K562 (cell line): ENCODE measurements around the gene CHST8. TPM values are rescaled to one million over a fixed set of nuclear protein-coding genes. Genes with fewer than 3 reads are reported as not detected.

Experiments
- ATAC-seq: fragments of 200-7000 bp; cut with Tn5 transposase; 3 replicates; pipeline ENCODE4 v1.9.1; 2020; ENCODE audit warnings: moderate library complexity
- BruUV-seq: library from RNA; stranded (reverse); fragments of 400-500 nt; replicated peaks from 2 replicates; lab custom pipeline; 2021; lab: Mats Ljungman, UMichigan
- CTCF ChIA-PET: fragments of 300-600 bp; formaldehyde crosslinking; extraction: SDS; loops from one replicate; lab custom pipeline; 2021; ENCODE audit warnings: low intra/inter-chr PET ratio; lab: Yijun Ruan, JAX
- POLR2A ChIA-PET: fragments of 300-600, 350-650 bp; sonication (Branson Sonifier 250); formaldehyde crosslinking; extraction: SDS; loops from one replicate; lab custom pipeline; 2021; ENCODE audit warnings: antibody characterized with exemption, inconsistent platforms; lab: Yijun Ruan, JAX
- DNase-seq, 4 experiments: peaks; one replicate each; pipeline versions ENCODE4 v3.0.0 to v3.0.0-alpha.2; 2011 to 2018; ENCODE audit warnings: low spot score in 3 of 4, mixed read lengths in 3 of 4; ENCODE audit errors: extremely low read depth in 1 of 4
- FAIRE-seq: peaks from 2 replicates; lab custom pipeline; 2011; peaks lifted over from hg19 to GRCh38; lab: Jason Lieb, UNC
- H2AFZ ChIP-seq: 2 replicates; pipeline ENCODE4 v1.6.0; 2011; ENCODE audit warnings: low read depth, low read length, control low read depth, inconsistent platforms
- H3K27ac ChIP-seq: fragments of 200-600 bp; 3 replicates; pipeline ENCODE4 v1.8.0; 2011; ENCODE audit warnings: low read depth, mild to moderate bottlenecking, control low read depth, inconsistent platforms, low read length, moderate library complexity, mixed read lengths; ENCODE audit errors: extremely low read depth
- H3K27me3 ChIP-seq, 2 experiments: fragments of 300-600 bp in 1 of 2; 2 replicates in 1 of 2; 3 replicates in 1 of 2; pipeline versions ENCODE4 v1.6.0 to v1.8.0; 2011; ENCODE audit warnings: inconsistent platforms in 2 of 2, low read length in 2 of 2, mild to moderate bottlenecking in 1 of 2, mixed read lengths in 1 of 2, moderate library complexity in 1 of 2; ENCODE audit not compliant: control insufficient read depth in 2 of 2, insufficient read depth in 2 of 2
- H3K36me3 ChIP-seq: fragments of 300-600 bp; 3 replicates; pipeline ENCODE4 v1.8.0; 2011; ENCODE audit warnings: mild to moderate bottlenecking, low read length, inconsistent platforms; ENCODE audit not compliant: control insufficient read depth, insufficient read depth
- H3K4me1 ChIP-seq, 2 experiments: fragments of 200-600 bp in 1 of 2; replicated peaks in 1 of 2; 2 replicates in 1 of 2; 3 replicates in 1 of 2; pipeline versions ENCODE4 v1.5.1 to v1.8.0; 2011; ENCODE audit warnings: inconsistent platforms in 2 of 2, low read length in 2 of 2, mild to moderate bottlenecking in 1 of 2, mixed read lengths in 1 of 2, moderate library complexity in 1 of 2; ENCODE audit not compliant: control insufficient read depth in 2 of 2, insufficient read depth in 2 of 2
- H3K4me2 ChIP-seq: 2 replicates; pipeline ENCODE4 v1.6.1; 2011; ENCODE audit warnings: low read length, control low read depth, inconsistent platforms, mixed read lengths; ENCODE audit not compliant: insufficient read depth
- H3K4me3 ChIP-seq: fragments of 200-600 bp; sonication (generic), shearing (Covaris generic); 2 replicates; pipeline ENCODE4 v1.5.1; 2016; ENCODE audit warnings: control low read depth, inconsistent platforms
- H3K79me2 ChIP-seq: fragments of 200-600 bp; 3 replicates; pipeline ENCODE4 v1.8.0; 2011; ENCODE audit warnings: low read length, inconsistent platforms; ENCODE audit not compliant: control insufficient read depth, insufficient read depth
- H3K9ac ChIP-seq, 2 experiments: 2 replicates each; pipeline versions ENCODE4 v1.6.0 to v1.6.1; 2011; ENCODE audit warnings: low read depth in 2 of 2, low read length in 2 of 2, control low read depth in 1 of 2, inconsistent platforms in 1 of 2, mild to moderate bottlenecking in 1 of 2, mixed read lengths in 1 of 2; ENCODE audit not compliant: insufficient read depth in 1 of 2
- H3K9me1 ChIP-seq: one replicate; pipeline ENCODE4 v1.6.0; 2011; ENCODE audit warnings: inconsistent platforms, mild to moderate bottlenecking, low read length, moderate library complexity; ENCODE audit not compliant: control insufficient read depth, insufficient read depth
- H3K9me3 ChIP-seq: replicated peaks from 2 replicates; pipeline ENCODE4 v1.5.1; 2011; ENCODE audit warnings: low read depth, low read length, inconsistent platforms; ENCODE audit not compliant: control insufficient read depth, insufficient read depth
- H4K20me1 ChIP-seq: replicated peaks from 2 replicates; pipeline ENCODE4 v1.6.1; 2011; ENCODE audit warnings: low read length, inconsistent platforms, mixed read lengths; ENCODE audit not compliant: control insufficient read depth, insufficient read depth
- ATF3 ChIP-seq, 2 experiments: fragments of 450-650 bp in 1 of 2; sonication (generic) in 1 of 2; formaldehyde crosslinking in 1 of 2; IDR thresholded peaks in 1 of 2; conservative IDR thresholded peaks in 1 of 2; 2 replicates each; pipeline versions ENCODE4 v1.6.1 to v1.8.1; 2016 to 2023; ENCODE audit warnings: mild to moderate bottlenecking in 2 of 2, moderate library complexity in 2 of 2, inconsistent platforms in 1 of 2, missing genetic modification reagents in 1 of 2
- USF2 ChIP-seq: sonication (generic); formaldehyde crosslinking; IDR thresholded peaks from 2 replicates; pipeline ENCODE4 v1.5.0; 2020; ENCODE audit warnings: missing genetic modification reagents
- WGBS: fragments of 100-300 bp; shearing (Covaris generic); methylation state at CpG from one replicate; pipeline ENCODE4 v1.1.6; 2016; ENCODE audit warnings: low coverage, mixed read lengths; ENCODE audit not compliant: insufficient coverage; ENCODE audit errors: missing lambda C conversion rate; 5-methylcytosine and 5-hydroxymethylcytosine counted together
- in situ Hi-C: fragments of 300-500 bp; cut with MboI; formaldehyde crosslinking; loops from 4 replicates; pipeline ENCODE4 v1.15.0; 2018; ENCODE audit warnings: inconsistent platforms, mixed read lengths
- intact Hi-C: fragments of 100-400 bp; cut with micrococcal nuclease; formaldehyde crosslinking; loops from 2 replicates; pipeline ENCODE4 v1.14.2; 2022
- polyA plus RNA-seq, 8 experiments: library from polyadenylated mRNA; depleted of rRNA in 4 of 8; stranded (reverse) in 5 of 8; unstranded in 3 of 8; fragments of >200 nt; fragmentation: Nextera tagmentation in 2 of 8; fragmentation: Illumina TruSeq in 1 of 8; extraction: Ambion mirVana in 2 of 8; extraction: Trizol in 1 of 8; gene quantifications; 2 replicates each; pipeline versions ENCODE4 v1.2.1 to v1.2.3, GENCODE V29; 2011 to 2014; ENCODE audit warnings: inconsistent platforms in 1 of 8, missing spikeins in 1 of 8
- total RNA-seq, 7 experiments: library from RNA; depleted of rRNA in 6 of 7; stranded (reverse); fragments of >200 nt in 6 of 7; fragmentation: Illumina TruSeq in 2 of 7; extraction: Trizol in 2 of 7; gene quantifications; 2 replicates each; pipeline versions ENCODE4 v1.2.1 to v1.2.3, GENCODE V29; 2011 to 2021; ENCODE audit warnings: low replicate concordance in 1 of 7
- TF ChIP-seq, protein P1 (sequence below): sonication (generic); formaldehyde crosslinking; IDR thresholded peaks from 2 replicates; pipeline ENCODE4 v1.9.0; 2022; ENCODE audit warnings: mild to moderate bottlenecking, missing genetic modification reagents

The CHST8 gene
- total and polyA plus RNA-seq, 9 of the 15 experiments (the other 6 are each of a cell fraction or from before 2014, with no cell fraction given): 0.11 TPM; not detected in 8

DNA sequence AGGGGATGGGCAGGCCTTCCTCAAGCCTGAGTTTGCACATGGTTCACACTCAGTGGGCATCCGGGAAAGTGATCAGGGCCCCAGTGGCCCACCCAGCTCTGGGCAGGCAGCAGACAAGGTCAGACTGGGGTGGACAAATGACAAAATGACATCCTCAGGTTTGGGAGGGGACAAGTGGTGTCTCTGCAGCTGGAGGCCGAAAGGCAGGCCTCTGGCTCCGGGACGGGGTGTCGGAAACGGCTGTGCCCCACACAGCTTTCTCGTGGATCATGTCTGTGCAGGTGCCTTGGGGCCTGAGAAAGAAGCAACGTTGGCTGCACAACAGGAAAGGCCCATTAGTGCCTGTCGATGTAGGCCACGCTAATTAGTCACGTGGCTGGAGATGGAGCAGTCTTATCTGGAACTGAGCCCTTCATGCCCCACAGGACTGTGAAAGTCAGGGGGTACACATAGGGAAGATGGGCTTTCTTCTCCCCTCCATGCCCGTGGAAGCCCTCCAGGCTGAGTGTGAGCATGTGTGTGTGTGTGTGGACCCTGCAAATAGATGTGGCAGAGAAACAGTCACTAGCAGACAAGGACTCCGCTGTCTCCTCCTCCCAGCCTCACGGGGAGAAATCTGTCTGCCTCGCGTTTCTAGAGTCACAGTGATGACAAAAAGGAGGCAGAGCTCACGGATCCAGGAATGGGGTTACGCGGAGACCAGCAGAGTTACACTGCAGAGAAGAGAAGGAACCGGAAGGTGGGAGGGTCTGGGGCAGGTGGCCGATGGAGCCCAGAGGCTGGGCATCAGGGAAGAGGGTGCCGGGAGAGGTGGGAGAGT is 44.2 kb downstream of the CHST8 start:
- DNase-seq (no peak), FAIRE-seq (no peak), ATAC-seq (no peak)
- WGBS: 1% methylated on average over 22 of the region's 22 CpGs
- no peaks in the 10 kb centered on the region for H3K9me1 ChIP-seq
- 0 out of 4 replicates have a peak overlapping the region, but pooled peaks of 1 of the 2 experiments have one; percentile 35 for H3K9ac ChIP-seq
- no peaks in the 10 kb centered on the region for H3K36me3 ChIP-seq
- no peaks in the 10 kb centered on the region for H3K79me2 ChIP-seq
- H2AFZ ChIP-seq: no peak overlapping the region
- no peak overlapping the region for H3K27ac ChIP-seq
- in situ Hi-C loops: no loop called here
- H3K4me2 ChIP-seq: no peak overlapping the region
- peak; percentile 31; the same call in 1 of the 2 replicates for TF ChIP-seq USF2 (CRISPR knock-in tag)
- TF ChIP-seq, protein P1, sequence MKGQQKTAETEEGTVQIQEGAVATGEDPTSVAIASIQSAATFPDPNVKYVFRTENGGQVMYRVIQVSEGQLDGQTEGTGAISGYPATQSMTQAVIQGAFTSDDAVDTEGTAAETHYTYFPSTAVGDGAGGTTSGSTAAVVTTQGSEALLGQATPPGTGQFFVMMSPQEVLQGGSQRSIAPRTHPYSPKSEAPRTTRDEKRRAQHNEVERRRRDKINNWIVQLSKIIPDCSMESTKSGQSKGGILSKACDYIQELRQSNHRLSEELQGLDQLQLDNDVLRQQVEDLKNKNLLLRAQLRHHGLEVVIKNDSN (CRISPR knock-in tag): peak; percentile 28; the same call in 1 of the 2 replicates
- no peak for TF ChIP-seq ATF3 (IDR thresholded peaks at IDR 0.05)
- no peak for TF ChIP-seq ATF3 (CRISPR knock-in tag; conservative IDR thresholded peaks at IDR 0.05)
- intact Hi-C loops: no loop called here
- peaks cover 13 to 32% of the 10 kb centered on the region in 2 experiments for H3K27me3 ChIP-seq
- no peaks in the 10 kb centered on the region for H3K4me1 ChIP-seq
- ChIA-PET POLR2A (no interaction called here), CTCF (no interaction called here)
- H3K4me3 ChIP-seq: no peak overlapping the region
- BruUV-seq: no TSS peak
- H4K20me1 ChIP-seq: 0 out of 2 replicates have a peak, but pooled peaks cover 4% of the 10 kb centered on the region
- H3K9me3 ChIP-seq: no peaks in the 10 kb centered on the region
